22Rv1 (cell line): ENCODE data around the gene SPINK8.

ENCODE experiments used
- CTCF ChIP-seq: fragments of 450-650 bp; IDR thresholded peaks from 2 replicates; pipeline ENCODE4 v1.5.1; 2017; ENCODE audit warnings: mild to moderate bottlenecking
- ZFX ChIP-seq: fragments of 450-650 bp; IDR thresholded peaks from 2 replicates; pipeline ENCODE4 v1.6.1; 2017; ENCODE audit warnings: antibody characterized with exemption, borderline replicate concordance

DNA sequence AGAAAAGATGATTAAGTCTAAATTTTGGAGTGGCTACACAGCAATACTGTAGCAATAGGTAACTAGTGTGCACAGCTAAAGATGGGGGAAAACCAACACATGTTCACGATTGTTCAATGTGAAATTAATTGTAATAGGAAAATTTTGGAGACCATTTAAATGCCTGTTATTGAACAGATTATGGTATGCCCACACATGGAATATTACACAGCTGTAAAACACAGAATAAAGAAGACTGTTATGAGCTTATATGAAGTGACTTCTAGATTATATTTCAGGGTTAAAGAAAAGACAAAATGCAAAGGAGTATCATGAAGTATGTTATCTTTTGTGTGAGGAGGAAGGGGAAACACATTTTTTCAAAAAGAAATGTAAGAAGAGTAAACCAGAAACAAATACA, 43.8 kb downstream of the SPINK8 start:
- no peak for TF ChIP-seq CTCF
- TF ChIP-seq ZFX, result no peak
